Middle frontal gyrus (tissue), 1 donor: ENCODE data around the gene CACNA1G.

Source experiments
- DNase-seq: peaks from one replicate; pipeline ENCODE4 v3.0.0-alpha.2; 2015; ENCODE audit warnings: low spot score; ENCODE audit errors: extremely low spot score

Gene CACNA1G

GRCh38 chr17:50565402-50566350 is 5.2 kb downstream of the CACNA1G start:
- peak; percentile 79 for DNase-seq

DNA sequence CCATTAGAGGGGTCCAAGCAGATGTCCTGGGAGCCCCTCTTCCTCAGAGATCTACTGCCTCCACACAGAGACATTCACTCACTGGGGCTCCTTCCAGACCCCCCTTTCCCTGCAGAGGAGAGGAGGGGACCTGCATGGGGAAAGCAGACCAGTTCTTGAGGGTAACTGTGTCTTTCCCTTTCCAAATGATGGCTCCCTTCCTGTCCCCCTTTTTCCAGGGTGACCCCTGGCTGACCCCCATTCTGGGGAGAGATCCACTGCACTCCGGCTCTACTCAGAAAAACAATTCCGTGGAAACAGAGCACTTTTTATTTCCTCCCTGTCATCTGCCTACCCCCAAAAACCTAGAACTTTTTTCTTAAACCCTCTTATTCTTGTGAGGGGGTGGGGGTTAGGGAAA is 6.4 kb downstream of the CACNA1G start:
- DNase-seq: no peak

DNA sequence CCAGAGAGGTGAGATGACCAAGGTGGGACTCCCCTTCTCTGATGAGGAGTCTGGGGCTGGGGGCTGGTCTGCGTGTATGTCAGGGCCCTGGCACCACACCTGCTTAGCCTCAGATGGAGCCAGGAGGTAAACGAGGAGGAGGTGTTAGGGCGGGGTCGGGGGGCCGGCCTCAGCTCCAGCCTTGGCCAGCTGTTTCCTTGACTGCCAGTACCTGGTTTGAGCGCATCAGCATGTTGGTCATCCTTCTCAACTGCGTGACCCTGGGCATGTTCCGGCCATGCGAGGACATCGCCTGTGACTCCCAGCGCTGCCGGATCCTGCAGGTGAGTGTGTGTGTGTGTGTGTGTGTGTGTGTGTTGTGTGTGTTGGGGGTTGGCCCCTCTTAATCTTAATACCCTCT is 8.1 kb downstream of the CACNA1G start:
- DNase-seq: no peak

DNA sequence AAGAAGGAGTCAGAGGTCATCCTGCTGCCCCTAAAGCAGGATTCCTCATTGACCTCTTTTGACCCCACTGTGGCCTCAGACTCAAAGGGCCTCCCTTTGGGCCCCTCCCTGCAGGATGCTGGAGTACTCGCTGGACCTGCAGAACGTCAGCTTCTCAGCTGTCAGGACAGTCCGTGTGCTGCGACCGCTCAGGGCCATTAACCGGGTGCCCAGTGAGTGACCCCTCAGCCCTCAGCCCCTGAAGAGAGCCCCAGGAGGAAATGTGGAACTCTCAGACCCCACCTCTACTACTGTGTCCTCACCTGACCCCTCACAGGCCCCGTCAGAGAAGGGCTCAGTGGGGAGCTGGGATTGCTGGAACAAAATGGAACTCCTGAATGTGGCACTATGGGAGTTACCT is 9.1 kb downstream of the CACNA1G start:
- no peak for DNase-seq

DNA sequence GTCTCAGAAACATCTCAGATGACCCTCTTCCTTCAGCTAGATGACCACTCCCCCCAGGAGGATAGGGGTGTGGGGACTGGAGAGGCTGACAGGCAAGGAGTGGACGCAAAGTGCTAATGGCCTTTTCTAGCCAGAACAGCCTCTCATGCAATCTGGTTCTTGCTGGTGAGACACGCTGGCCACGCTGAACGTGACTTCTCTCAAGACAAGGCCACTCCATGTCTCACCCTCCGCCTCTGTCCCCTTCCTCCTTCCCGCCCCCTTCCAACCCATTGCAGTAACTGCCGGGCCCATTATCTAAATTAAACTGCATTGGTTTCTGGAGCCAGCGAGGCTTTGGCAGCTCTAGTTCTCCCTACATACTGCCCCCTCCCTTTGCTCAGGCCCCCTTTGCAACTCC is 9.5 kb downstream of the CACNA1G start:
- no peak for DNase-seq

- no peak for DNase-seq
These were observed 10.0 kb downstream of the CACNA1G start for GRCh38 chr17:50570528-50570927.

DNA sequence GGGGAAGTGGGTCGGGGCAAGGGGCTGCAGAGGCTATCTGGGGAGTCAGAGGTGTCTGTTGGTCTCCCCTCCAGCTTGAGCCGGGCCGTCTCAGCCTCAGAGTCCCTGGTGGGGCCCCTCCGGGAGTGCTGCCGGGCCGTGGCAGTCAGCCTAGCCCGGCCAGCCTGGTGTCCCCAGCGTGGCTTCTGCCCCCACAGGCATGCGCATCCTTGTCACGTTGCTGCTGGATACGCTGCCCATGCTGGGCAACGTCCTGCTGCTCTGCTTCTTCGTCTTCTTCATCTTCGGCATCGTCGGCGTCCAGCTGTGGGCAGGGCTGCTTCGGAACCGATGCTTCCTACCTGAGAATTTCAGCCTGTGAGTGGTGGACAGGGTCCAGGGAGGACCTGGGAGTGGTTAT is 11.2 kb downstream of the CACNA1G start:
- no peak for DNase-seq

DNA sequence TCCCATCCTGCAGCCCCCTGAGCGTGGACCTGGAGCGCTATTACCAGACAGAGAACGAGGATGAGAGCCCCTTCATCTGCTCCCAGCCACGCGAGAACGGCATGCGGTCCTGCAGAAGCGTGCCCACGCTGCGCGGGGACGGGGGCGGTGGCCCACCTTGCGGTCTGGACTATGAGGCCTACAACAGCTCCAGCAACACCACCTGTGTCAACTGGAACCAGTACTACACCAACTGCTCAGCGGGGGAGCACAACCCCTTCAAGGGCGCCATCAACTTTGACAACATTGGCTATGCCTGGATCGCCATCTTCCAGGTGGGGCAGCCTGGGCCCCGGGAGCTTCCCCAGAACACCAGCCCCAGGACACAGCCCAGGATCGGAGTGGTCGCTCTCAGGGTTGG is 12.0 kb downstream of the CACNA1G start:
- DNase-seq: no peak

DNA sequence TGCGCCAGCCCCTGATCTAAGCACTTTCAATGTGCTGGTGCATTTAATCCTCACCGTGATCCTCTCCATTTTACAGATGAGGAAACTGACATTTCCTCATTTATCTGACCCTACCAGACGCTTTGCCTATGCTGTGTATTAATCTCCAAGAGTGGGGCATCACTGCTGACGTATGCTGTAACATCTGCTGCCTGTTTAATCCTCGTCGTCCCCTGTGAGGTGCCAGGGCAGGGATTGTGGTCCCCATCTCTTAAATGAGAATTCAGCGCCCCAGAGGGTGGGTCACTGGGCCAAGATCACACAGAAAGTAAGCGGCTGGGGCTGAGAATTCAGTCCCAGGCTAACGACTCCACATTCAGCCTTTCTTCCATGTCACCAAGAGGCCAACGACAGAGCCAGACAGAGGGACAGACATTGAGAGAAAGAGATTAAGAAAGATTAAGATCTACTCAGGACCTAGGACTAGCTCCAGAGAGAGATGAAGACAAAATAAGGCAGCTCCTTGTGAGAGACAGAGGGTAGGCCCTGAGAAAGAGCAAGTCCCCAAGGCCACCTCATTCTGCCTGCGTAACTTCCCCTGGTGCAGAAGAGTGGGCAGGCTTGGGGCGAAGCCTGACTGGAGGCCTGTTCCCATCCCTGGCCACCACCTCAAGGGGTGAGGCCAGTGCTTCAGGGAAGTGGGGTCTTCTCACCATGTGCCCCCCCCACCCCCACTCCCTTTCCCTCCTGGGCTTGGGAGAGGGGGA is 13.5 kb downstream of the CACNA1G start:
- no peak for DNase-seq

GRCh38 chr17:50575581-50576210 is 15.2 kb downstream of the CACNA1G start:
- no peak for DNase-seq

GRCh38 chr17:50576864-50577263 is 16.3 kb downstream of the CACNA1G start:
- no peak for DNase-seq

DNA sequence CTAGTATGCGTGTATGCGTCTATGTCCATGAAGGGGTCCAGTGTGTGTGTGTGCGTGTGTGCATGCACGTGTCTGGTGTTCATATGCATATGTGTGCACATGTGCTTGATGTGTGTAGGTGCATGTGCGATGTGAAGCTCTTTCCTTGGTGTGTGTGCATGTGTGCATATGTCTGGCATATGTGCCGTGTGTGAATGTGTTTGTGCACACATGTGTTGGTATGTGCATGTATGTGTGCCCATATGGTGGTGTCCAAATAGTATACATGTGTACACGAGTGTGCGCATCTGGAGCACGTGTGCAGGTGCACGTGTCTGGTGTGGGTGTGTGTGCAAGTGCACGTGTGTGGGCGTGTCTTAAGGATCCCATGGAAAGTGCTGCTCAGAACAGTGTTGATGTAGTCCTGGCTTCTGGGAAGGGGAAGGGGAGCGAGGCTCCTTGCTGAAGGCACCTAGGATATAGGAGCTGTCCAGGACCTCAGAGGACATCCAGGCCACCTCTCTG is 17.0 kb downstream of the CACNA1G start:
- DNase-seq: no peak

DNA sequence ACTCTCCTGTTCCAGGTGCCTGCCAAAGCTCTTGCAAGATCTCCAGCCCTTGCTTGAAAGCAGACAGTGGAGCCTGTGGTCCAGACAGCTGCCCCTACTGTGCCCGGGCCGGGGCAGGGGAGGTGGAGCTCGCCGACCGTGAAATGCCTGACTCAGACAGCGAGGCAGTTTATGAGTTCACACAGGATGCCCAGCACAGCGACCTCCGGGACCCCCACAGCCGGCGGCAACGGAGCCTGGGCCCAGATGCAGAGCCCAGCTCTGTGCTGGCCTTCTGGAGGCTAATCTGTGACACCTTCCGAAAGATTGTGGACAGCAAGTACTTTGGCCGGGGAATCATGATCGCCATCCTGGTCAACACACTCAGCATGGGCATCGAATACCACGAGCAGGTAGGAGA is 17.7 kb downstream of the CACNA1G start:
- no peak for DNase-seq

DNA sequence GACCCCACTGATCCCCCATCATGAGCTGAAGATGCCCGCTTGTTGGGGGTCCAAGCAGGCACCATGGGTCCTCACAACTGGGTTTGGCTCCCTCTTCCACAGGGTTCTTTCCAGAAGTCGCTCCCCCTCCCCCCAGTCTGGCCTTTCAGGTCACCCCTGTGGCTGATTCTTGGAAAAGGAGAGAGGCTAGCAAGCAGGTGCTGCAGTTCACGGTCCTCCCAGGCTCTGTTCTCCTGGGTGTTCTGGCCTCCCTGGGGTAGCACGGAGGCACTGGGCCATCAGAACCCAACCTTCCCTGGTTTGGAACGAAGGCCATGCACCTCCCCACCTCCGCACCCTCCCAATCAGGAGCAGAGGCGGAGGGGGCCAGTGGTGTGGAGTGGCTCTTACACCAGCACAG is 18.9 kb downstream of the CACNA1G start:
- DNase-seq: no peak

- DNase-seq: no peak
These were observed 20.1 kb downstream of the CACNA1G start for GRCh38 chr17:50580646-50581045.

DNA sequence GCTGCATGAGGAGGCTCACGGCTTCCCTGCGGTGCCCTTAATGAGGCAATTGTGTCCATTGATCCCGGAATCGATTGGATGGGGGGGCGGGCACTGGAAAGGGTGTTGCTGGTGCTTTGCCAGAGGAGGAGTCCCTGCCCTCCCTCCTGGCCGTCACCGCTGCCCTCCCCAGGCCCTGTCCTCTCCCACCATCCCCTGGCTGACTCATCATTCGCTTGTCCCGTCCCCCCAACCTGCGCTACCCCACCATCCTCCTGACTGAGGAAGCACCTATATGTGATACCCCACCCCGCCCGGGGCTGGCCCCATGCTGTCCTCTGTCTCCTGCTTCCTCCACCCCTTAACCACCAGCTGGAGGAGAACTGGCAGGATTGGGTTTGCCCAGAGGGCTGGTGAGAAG is 20.8 kb downstream of the CACNA1G start:
- DNase-seq: no peak

DNA sequence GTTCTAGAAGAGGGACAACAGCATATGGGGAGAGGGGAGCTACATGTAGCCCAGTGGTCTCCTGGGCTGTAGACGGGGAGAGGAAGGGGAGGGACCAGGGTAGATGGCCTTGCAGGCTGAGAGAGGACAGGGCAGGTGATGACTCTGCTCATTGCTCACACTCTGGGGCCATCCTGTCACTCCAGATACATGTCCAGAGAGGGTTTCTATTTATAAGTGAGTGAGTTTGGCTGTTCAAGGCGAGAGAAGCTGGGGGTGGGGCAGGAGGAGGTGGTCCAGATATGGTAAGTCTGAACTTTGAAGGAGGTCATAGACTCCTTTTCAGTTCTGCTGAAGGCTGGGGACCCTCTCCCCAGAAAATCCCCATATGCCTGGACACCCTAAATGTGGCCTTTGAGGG is 22.2 kb downstream of the CACNA1G start:
- DNase-seq: no peak

- no peak for DNase-seq
These were observed 23.1 kb downstream of the CACNA1G start for GRCh38 chr17:50583641-50584040.

GRCh38 chr17:50584116-50584515 is 23.6 kb downstream of the CACNA1G start:
- no peak for DNase-seq

- no peak for DNase-seq
These were observed 24.2 kb downstream of the CACNA1G start for GRCh38 chr17:50584749-50585148.

DNA sequence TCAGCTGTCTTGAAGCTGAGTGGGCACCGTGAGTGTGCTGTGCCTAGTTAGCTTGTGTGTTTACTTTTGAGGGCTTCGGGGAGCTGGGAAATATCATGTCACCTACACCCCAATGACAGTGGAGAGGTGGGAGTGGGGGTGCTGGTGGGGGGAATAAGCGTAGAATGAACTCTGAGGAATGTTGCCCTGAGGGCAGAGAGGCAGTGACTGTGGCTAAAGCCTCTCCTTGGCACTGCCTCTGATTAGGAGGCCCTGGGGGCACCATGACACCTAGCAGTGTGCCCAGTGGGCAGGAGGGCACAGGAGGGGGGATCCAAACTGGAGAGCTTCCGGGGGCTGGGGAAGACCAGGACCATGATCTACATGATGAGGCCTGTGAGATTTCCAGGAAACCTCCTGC is 24.8 kb downstream of the CACNA1G start:
- DNase-seq: no peak

GRCh38 chr17:50585891-50586290 is 25.4 kb downstream of the CACNA1G start:
- no peak for DNase-seq
